GM12892 (cell line): ENCODE measurements around the gene MED12L.
A peak's percentile ranks its signal among the peaks of the same experiment; 100 is the strongest.

Experiments
- DNase-seq: peaks from one replicate; pipeline ENCODE4 v3.0.0; 2011; ENCODE audit not compliant: insufficient read length
- FAIRE-seq: peaks from 2 replicates; lab custom pipeline; 2011; peaks lifted over from hg19 to GRCh38; lab: Jason Lieb, UNC
- POLR2A ChIP-seq: IDR thresholded peaks from 2 replicates; pipeline ENCODE4 v1.6.1; 2011; ENCODE audit warnings: low read depth, low read length, control low read depth
- POLR2AphosphoS5 ChIP-seq: IDR thresholded peaks from 2 replicates; pipeline ENCODE4 v1.6.1; 2011; ENCODE audit warnings: low read depth, low read length, control low read depth
- TAF1 ChIP-seq: IDR thresholded peaks from 2 replicates; pipeline ENCODE4 v1.6.1; 2011; ENCODE audit warnings: low read depth, mild to moderate bottlenecking, control low read depth, low read length, borderline replicate concordance

The MED12L gene

DNA sequence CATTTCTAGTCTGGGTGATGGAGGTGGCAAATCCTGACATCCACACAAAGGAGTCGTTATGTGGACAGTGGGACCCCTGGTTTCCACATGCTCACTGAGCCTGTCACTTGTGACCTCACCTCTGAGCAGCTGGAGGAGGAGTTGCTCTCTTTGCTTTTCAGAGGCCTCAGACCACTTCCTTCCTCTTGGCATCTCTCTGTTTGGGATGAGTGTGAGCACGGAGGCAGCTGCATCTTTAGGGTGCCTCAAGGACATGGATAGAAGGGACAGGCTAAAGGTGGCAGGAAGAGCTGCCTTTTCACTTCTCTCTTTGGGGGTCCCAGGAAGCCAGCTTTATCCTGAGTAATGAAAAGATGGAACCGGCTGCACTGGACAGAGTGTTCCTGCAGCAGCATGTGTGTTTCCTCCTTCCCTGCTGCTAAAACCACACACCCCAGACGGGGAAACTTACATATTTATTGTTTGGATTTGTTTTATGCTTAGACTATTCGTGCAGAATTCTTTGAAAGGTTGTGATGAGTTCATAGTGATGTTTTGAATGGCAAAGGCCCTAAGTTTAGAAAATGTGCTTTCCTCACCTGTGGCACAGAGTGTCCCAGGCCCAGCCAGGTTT, 85.8 kb downstream of the MED12L start:
- FAIRE-seq (no peak), DNase-seq (no peak)
- TF ChIP-seq POLR2AphosphoS5, result no peak
- no peak for TF ChIP-seq TAF1
- TF ChIP-seq POLR2A, result no peak

DNA sequence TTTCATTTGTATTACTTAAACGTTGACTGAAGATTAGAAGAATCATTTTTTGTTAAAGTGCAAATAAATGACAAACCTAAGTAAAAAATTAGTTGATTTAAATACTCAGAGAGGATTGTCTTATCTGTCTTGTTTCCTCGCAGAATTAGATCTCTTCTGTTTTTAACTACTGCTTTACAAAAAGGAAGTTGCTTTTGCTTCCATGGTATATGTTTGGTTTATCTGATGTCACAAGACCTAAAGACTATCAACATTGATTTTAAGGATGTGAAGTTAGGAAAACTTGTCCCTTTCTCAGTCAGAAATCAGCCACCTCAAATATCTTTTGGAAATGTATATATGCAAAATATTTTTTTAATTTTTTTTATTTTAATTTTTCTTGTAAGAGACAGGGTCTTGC, 88.9 kb downstream of the MED12L start:
- no peak for TF ChIP-seq POLR2AphosphoS5
- no peak for TF ChIP-seq TAF1
- no peak for TF ChIP-seq POLR2A
- DNase-seq (no peak), FAIRE-seq (no peak)

DNA sequence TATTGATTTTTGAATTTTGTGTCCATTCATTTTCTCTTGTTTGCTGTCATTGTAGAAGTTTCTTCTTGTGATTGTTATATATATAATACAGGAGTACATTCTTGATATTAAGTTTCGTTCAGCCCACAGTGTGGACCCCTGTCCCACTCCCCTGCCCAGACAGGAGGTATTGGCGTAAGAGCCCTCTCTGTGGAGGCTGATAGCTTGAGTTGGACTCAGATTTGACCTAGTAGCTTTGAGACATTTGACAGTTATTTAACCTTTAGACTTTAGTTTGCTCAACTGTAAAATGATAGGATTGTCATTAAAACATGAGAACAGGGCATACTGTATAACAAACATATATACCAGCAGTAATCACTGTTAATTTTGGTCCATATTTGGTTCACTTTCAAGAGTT, 90.5 kb downstream of the MED12L start:
- FAIRE-seq (peak; percentile 9), DNase-seq (no peak)
- TF ChIP-seq POLR2AphosphoS5 (no peak), TAF1 (no peak), POLR2A (no peak)

DNA sequence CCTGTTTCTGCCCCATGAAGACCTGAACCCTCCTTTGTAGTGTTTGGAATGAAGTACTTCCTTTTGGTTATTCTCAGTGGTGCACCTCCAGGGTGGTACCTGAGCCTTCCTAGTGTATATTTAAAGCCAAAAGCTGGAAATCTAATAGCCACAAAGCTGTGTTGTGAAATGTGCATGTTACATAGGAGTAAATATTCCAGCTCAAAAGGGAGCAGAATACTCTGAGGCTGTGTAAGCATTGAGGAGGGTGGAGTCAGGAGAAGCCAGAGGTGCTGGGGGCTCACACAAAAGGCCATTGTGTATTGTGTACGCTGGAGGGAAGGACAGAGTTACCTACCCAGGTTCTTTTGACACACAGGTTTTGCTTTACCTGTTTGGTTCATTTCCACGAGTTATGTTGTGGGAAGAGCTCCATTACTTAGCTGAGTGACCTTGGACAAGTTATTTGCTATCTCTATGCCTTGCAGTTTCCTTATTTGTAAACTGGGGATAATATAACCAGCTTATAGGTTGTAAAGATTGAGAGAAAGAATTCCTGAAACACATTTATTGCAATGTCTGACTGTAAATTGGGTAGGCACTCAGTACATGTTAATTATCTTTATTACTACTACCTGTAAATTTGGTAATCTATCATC, 92.9 kb downstream of the MED12L start:
- no peak for FAIRE-seq
- no peak for DNase-seq

DNA sequence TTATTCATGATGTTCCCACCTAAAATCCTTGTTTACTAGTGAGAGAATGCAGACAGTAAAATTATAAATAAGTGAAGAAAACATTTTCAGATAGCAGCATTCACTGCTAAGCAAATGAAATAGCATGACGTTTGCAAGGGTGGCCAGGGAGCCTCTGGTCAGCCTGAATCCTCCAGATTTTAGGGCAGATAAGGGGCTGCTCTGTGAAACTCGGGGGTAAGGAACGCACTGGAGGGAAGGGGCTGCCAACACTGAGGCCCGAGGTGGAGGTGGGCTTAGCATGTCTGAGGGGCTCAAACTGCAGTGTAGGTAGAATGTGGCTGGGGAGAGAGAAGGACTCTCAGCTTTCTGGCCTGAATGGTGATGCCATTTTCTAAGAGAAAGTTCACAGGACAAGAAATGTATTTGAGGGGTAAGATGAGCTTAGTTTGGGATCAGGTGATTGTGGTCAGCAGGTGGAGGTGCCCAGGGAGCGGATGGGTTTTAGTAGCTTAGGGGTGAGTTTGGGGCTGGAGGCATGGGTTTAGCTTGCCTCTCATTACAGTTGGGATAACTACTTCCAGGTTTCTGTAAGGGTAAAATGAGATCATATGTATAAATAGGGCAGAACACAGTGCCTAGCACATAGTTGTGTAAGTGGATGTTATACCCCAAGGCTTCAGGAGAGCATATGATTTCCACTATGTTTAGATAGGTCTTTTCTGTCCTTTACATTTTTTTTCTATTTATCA, 97.0 kb downstream of the MED12L start:
- FAIRE-seq (peak; percentile 5), DNase-seq (no peak)
- TF ChIP-seq POLR2AphosphoS5, result no peak
- no peak for TF ChIP-seq TAF1
- TF ChIP-seq POLR2A, result no peak

More for the DNA sequence above, 92.9 kb downstream of the MED12L start:
- TF ChIP-seq POLR2AphosphoS5 (no peak), POLR2A (no peak), TAF1 (no peak)

DNA sequence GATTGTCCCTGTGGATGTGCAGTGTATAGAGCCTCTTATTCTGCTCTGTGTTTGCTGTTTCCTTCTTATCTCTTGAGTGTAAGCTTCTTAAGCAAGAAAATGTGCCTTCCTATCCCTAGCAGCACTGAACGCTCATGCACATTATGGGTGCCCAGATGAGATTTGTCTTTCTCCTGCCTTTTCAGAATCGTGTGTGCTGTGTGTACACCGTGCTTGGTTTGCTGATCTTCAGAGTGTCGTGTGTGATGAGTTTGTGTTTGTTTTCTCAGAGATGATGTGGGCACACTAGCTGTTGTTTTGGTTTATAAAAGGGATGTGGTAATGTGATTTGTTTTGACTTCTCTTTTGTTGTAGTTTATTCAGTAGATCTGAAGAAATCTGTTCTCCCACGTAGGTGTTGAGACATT, 97.8 kb downstream of the MED12L start:
- DNase-seq, result no peak
- TF ChIP-seq POLR2A (no peak), TAF1 (no peak), POLR2AphosphoS5 (no peak)
- FAIRE-seq, result peak; percentile 65

DNA sequence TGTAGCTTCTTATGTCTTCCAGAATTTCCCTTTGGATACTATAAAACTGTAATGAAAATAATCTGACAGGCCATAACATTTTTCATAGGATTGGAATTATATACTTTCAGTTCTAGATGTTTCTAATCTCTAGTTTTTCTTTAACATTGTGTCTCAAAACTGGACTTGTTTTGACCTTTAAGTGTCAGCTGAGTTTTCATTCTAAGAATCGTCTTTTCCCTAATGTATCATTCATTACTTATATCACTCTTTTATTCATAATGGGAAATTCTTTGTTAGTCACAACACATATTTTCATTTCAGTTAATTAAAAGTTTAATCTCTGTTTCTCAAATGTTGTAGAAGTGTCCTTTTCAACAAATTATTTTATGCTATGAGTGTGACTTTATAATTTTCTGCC, 105.6 kb downstream of the MED12L start:
- no peak for DNase-seq
- FAIRE-seq, result no peak
- TF ChIP-seq POLR2A, result no peak
- no peak for TF ChIP-seq POLR2AphosphoS5
- TF ChIP-seq TAF1, result no peak

DNA sequence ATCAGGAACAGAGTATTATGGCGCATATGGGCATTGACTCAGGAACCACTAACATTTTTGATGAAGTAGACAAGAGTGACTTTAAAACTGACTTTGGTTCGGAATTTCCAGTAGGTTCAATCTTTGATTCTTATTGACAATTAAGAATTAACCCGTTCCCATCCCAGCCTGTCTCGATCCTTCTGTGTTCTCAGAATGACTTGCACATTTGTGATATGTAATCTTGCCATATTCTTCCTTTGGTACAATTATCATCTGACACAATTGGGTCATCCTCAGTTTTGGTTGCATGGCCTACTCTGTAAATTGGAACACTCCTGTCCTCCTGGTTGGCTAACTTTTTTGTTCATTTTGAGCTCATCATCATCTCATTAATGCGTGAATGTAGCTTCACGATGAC, 107.1 kb downstream of the MED12L start:
- no peak for FAIRE-seq
- DNase-seq, result no peak
- no peak for TF ChIP-seq POLR2AphosphoS5
- no peak for TF ChIP-seq TAF1
- no peak for TF ChIP-seq POLR2A

DNA sequence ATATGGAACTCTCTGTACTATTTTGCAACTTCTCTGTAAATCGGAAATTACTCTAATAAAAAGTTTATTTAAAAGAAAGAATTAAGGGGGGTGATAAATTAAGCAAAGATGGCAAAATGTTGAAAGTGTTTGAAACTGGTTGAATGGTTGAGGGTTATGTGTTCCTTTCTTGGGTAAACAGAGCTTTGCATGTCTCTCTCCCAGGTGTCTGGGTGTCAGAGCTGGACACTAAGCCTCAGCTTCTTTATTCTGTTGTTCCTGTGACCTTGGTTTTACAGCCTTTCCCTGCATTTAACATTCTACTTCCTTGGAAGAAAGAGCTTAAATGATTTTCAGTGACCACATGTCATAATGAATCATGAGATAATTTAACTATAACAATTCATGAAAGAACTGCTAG, 110.4 kb downstream of the MED12L start:
- no peak for FAIRE-seq
- TF ChIP-seq TAF1 (no peak), POLR2AphosphoS5 (no peak), POLR2A (no peak)
- DNase-seq, result no peak

DNA sequence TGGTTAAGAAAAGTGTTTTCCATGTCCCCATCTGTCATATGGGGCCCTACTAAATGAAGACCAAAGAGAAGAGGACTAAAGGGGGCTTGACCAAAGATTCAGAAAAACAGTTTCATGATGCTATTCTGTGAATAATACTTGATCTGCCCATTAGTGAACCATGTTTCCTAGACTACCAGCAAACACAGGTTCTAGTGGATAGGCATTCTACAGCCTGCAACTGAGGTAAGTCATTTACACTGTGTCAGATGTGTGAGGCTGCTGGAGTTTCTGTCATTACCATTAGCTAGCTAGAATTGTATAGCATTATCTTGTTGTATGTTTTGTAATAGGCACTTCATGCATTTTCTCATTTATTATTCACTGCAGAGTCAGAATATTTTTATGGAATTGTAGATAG, 111.0 kb downstream of the MED12L start:
- FAIRE-seq (no peak), DNase-seq (no peak)
- no peak for TF ChIP-seq TAF1
- no peak for TF ChIP-seq POLR2A
- TF ChIP-seq POLR2AphosphoS5, result no peak

DNA sequence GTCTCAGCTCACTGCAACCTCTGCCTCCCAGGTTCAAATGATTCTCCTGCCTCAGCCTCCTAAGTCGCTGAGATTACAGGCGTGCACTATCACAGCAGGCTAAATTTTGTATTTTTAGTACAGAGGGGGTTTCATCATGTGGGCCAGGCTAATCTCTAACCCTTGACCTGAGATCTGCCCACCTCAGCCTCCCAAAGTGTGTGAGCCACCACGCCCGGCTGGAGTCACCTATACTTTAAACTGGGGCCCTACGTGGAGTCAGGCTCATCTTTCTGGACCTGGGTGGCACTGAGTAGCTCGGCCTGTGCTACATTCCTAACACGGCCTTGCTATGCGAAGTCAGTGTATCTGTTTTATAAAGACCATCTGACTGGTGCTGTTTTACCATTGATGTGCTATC, 111.8 kb downstream of the MED12L start:
- TF ChIP-seq TAF1, result no peak
- no peak for TF ChIP-seq POLR2A
- TF ChIP-seq POLR2AphosphoS5, result no peak
- DNase-seq (no peak), FAIRE-seq (no peak)

DNA sequence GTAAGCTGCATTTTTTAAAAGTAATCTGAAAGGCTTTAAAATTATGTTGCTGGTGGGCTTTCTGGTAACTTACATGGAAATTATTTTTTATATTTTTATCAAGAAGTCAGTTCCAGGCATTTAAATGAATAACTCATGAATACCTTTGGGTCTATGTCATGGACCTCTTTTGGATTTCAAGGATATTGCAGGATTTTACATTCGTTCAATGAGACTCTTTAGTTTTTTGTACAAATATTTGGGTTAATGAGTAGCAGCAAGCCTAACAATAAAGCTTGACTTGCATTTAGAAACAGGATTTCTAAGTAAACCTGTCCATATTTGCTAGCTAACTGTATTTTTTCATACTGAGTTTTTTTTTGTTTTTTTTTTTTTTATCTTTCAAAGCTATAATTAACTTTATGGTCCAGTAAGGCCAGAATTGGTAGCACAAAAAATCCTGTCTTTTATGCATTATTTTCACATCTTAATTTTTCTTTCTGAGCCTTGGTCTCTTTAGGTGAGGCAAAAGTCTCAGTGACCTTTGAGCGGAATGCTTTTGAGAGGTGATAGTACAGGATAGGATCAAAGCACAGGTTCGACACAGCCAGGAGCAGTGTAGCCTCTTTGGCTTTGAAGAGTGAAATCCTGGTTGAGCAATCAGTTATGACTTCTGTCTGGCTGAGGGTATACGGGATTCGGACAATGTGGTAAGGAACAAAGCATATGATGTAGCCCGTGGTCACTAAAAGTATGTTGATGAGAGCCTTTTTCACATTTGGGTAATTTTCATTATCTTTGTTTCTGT, 112.7 kb downstream of the MED12L start:
- DNase-seq (no peak), FAIRE-seq (no peak)

More for the DNA sequence above, 112.7 kb downstream of the MED12L start:
- TF ChIP-seq TAF1 (no peak), POLR2A (no peak), POLR2AphosphoS5 (no peak)
